Urothelium cell line (cell line): ENCODE results near the gene MUC4.
A peak's percentile ranks its signal among the peaks of the same experiment; 100 is the strongest.
"Not testable (repeated sequence)": the region's sequence is repeated elsewhere in the genome, so short reads cannot be mapped to it uniquely, and the experiment has no call there.

Source experiments
- DNase-seq: peaks from one replicate; pipeline ENCODE4 v3.0.0; 2011; ENCODE audit warnings: low spot score, mixed read lengths
- FAIRE-seq: peaks from 2 replicates; lab custom pipeline; 2011; peaks lifted over from hg19 to GRCh38; lab: Jason Lieb, UNC

MUC4 gene

DNA sequence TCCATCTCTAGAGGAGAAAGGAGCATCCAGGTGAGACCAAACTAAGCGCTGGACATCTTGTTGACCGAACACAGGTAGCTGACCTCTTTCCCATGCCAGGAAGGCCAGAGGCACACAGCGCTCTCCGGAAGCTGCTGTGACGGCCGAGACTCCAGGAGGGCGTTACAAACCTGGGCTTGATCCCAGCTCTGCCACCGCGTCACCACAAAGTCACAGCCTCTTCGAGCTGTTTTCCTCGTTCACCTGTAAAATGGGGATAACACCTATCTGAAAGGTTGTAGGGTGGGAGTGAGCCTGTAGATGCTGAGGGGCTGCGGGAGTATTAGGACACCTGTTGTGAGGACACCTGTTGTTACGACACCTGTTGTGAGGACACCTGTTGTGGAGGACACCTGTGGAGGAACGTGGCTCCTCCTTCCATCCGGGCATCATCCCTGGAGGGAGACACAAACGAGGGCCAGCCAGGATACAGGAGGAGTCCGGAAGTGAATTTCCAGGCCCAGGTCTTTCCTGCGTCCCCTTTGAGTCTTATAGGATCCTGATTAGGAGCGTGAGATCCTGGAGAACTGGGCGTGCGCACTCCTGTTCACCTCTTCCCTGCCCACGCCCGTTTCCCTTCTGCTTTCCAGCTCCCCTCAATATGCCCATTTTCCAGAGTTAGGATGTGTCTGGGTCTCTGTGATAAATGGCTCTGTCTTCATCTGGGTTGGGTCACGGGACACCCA is 2.3 kb upstream of the MUC4 start:
- DNase-seq: no peak
- FAIRE-seq: no peak

DNA sequence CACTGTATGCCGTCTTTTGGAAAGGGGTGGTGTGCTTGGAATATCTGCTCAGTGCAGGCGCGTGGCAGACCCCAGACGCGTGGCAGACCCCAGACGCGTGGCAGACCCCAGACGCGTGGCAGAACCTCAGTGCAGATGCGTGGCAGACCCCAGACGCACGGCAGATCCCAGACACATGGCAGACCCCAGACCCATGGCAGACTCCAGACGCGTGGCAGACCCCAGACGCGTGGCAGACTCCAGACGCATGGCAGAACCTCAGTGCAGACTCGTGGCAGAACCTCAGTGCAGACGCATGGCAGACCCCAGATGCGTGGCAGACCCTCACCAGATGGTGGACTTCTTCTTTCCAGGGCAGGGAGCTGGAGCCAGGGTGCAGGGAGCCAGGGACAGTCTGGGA is 637 bp upstream of the MUC4 start:
- DNase-seq (no peak), FAIRE-seq (no peak)

DNA sequence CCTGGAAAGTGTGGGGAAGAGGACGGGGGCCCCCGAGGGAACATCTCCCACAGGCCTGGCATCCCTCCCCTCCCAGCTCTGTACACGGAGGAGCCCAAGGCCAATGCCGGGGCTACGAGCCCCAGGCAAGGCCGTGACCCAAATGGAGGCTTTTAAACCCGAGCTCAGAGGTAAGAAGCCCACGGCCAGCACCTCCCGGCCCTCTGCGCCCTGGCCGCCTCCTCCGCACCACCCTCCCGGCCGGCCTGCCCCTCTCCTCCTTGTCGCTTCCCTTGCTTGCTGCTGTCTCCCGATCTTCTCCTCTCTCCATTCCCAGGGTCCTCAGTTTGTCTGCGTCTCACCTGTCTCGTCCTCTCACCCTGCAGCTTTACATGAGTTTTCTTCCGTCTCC is 1.3 kb downstream of the MUC4 start:
- DNase-seq: no peak

DNA sequence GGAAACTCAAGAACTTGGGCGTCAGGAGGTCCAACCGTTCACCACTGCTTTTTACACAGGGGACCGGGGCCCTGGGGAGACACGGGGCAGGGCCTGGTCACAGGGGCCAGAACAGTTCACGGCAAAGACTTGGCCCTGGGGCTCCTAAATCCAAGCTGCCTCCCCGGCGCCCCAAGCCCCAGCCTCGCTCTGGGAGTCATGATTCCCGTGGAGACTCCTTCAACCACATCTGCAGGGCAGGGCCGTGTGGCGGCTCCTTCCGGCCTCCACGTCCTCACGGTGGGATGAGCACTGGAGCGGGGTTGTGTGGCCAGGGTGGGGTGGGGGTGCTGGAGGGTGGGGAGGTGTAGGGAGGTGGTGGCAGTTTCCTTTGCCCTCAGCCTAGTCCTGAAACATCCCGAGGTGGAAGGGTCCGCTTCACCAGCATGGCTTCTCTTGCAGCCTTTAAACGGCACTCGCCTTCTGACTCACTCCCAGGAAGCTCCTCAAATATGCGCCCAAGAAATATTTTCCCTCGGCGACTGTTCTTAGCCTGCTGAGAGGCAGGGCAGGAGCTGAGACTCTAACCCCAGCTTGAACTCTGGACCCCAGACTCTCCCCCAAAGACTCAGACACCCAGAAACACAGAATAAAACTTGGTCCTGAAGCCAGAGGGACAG is 1.8 kb downstream of the MUC4 start:
- peak; percentile 56 for DNase-seq

More for the DNA sequence above, 1.3 kb downstream of the MUC4 start:
- FAIRE-seq: no peak

DNA sequence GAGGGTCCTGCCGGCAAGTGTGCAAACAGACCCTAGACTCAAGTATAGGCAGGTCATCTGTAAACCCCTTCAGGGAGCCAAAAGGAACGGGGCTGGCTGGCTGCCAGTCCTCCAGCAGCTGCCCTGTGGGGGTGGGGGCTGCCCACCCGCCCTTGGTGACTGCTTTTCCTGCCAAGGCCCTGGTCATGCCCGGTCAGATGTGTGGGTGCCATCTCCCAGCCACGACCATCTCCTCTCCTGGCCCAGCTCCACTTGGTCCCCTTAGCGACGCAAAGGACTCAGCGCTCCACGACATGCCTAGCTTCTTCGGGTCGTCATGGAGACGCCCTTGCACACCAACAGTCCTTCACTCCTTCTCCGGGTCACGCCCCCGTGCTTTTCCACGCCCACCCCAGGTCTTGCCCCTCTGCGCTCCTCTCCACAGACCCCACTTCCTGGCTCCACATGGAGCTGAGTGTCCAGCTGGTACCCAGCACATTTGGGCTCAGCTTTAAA is 2.4 kb downstream of the MUC4 start:
- DNase-seq (no peak), FAIRE-seq (no peak)

More for the DNA sequence above, 1.8 kb downstream of the MUC4 start:
- FAIRE-seq: no peak

DNA sequence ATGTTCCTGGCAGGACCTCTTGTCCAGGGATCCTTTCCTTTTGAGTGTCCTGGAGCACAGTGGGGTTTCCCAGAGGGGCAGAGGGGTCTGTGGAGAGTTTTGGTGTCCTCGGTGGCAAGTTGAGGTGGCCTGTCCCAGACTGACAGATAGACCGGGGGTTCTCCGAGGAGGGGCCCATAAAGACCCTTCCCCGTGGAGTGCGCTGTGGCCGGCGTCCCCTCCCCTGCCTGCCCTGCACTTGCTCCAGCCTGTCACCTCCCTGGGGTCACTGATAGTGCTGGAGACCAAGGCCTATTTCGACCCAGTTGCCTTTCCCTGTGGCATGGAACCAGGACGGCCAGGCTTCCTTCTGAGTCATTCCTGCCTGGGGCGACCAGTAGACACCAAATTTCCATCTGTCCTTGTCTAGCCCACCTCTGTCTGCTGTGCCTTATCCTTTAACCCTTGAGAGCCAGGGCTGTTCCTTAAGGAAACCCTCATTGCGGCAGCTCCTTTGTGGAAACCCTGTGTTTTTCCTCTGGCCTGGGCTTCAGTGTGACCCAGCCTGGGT is 2.9 kb downstream of the MUC4 start:
- FAIRE-seq (peak; percentile 35), DNase-seq (no peak)

DNA sequence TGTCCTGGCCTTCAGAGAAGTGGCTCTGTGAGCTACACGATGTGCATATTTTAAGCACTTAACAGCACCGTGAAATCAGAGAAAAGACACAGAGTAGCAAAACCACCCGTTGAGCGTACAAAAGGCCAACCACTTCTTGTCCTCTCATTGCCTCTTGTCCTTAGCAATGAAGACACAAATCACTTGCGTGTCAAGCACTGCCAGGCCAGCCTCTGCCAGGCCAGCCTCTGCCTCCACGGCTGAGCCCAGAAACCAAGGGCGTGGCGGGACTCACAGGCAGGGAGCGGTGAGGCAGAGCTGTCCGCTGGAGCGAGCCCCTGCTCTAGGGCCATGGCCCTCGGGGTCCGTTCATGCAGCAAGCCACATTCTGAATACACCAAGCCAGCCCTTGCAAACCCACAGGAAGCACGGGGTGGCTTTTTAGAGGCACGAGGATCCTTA is 4.0 kb downstream of the MUC4 start:
- DNase-seq: no peak
- no peak for FAIRE-seq

DNA sequence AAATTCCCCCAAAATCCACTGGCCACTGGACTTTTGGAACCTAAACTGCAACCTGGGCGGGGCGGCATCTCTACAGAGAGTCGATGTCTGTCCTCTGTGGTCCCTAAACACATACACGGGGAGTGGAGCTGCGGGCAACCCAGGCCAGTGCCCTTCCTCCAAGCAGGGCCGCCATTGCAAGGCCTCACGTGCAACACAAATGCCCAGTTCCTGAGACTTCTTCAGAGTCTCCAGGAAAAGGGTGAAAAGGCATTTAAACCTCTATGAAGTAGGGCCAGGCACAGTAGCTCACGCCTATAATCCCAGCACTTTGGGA is 4.9 kb downstream of the MUC4 start:
- no peak for DNase-seq
- no peak for FAIRE-seq

DNA sequence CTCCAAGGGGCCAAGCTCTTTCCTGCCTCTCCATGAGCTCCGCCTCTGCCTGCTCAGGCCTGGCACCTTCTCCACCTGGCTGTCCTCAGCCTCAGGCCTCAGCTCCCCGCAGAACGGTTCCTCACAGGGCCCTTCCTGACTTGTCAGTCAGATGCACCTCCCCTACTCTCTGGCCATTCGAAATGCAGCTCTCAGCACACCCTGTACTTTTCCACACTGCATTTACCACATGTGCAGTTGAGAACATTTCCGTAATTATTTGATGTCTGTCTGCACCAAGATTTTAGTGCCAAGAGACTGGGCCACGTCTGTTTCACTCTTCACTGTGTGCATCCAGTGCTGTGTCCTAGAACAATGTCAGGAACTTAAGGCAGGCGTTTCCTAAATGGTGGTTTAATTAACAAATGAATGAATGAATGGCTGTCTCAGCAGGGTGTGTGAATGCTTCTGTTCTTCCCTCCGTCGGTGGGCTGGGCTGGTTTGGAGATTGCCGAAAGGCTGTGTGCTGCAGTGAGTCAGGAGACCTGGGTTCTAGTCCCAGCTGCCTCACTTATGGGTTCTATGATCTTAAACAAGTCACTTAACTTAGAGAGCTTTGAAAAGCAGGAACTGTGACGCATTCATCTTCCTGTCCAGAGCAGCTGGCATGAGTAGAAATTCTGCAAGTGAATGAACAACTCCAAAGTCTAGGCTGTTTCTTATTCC is 5.4 kb downstream of the MUC4 start:
- FAIRE-seq (no peak), DNase-seq (no peak)

DNA sequence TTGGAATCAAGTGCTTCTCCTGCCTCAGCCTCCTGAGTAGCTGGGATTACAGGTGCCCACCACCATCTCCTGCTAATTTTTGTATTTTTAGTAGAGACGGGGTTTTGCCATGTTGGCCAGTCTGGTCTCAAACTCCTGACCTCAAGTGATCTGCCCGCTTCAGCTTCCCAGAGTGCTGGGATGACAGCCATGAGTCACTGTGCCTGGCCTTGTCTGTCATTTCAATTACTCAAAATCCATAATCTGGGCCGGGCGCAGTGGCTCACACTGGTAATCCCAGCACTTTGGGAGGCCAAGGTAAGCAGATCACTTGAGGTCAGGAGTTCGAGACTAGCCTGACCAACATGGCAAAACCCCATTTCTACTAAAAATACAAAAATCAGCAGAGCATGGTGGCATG is 6.1 kb downstream of the MUC4 start:
- not testable (repeated sequence) for DNase-seq, FAIRE-seq

DNA sequence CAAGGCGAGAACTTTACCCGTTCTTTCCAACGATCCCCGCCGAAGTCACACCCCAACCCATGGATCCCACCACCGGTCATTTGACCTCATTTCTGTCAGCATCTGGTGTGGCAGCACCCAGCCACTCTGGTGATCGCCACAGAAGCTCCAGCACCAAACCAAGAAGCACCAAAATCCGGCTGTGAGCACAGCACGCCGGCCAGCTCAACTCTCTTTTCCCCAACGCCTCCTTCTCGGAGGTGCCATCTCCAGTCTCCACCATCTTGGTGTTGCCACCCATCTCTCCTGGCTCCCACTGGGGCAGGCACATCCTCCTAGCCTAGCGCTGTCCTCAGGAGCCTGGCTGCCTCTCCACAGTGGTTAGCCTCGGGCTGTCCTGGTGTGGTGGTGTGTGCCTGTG is 6.5 kb downstream of the MUC4 start:
- DNase-seq (no peak), FAIRE-seq (no peak)

DNA sequence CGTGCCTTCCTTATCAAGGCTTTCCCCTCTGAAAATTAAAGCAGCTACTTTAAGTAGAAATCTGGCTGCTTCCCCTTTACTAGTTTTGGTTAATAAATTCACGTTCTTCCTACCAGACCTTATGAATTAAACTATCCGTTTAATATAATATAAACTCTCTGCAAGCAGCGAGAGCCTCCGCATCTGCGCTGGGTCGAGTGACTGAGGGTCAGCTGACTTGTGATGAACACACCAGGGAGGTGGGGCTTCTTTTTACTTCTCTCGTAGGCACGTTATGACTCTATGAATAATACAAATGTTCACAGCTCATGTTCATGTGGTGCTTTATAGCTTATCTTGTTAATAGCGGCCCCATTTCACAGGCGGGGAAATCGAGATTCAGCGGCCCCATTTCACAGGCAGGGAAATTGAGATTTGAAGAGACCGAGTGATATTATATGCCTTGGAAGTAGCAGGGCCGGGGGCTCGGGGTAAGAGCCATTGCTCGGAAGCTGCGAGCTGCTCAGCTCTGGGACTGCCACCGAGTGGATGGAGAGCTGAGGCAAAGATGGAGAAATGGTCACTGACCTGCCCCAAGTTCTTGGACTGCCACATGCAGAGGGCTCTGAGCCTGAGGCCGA is 8.3 kb downstream of the MUC4 start:
- DNase-seq (no peak), FAIRE-seq (no peak)

DNA sequence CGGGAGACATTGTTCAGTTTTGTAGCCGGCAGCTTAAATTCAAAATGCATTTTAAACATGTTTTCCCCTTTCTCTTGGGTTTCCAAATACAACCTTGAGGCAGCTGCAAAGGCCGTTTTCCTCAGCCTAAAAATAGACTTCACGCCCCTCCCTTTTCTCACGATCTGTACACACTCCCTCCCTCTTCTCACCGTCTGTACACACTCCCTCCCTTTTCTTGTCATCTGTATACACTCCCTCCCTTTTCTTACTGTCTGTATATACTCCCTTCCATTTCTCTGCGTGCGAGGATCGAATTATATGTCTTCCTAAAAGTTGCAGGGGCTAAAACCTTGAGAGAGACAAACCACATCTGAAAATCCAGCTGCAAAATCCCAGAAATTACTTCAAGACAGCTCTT is 8.9 kb downstream of the MUC4 start:
- FAIRE-seq: no peak
- no peak for DNase-seq

DNA sequence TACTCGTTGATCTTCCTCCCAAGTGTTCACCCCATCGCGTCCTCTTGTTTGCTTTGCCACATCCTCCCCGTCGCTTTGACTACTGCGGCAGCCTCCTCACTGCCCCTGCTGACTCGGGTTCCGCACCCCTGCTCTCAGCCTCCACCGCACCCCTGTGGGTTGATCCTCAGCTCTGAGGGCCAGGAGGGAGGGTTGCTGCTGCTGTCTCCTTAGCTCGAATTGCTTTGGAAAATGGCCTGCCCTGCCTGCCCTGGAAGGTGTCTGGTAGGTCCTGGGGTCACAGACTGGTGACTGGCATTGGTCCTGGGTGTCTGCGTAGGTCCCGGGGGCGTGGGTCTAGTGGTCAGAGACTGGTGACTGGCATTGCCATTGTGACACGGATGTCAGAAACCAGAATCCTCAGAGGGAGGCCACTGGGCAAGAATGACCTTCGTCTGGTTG is 9.4 kb downstream of the MUC4 start:
- no peak for FAIRE-seq
- no peak for DNase-seq

DNA sequence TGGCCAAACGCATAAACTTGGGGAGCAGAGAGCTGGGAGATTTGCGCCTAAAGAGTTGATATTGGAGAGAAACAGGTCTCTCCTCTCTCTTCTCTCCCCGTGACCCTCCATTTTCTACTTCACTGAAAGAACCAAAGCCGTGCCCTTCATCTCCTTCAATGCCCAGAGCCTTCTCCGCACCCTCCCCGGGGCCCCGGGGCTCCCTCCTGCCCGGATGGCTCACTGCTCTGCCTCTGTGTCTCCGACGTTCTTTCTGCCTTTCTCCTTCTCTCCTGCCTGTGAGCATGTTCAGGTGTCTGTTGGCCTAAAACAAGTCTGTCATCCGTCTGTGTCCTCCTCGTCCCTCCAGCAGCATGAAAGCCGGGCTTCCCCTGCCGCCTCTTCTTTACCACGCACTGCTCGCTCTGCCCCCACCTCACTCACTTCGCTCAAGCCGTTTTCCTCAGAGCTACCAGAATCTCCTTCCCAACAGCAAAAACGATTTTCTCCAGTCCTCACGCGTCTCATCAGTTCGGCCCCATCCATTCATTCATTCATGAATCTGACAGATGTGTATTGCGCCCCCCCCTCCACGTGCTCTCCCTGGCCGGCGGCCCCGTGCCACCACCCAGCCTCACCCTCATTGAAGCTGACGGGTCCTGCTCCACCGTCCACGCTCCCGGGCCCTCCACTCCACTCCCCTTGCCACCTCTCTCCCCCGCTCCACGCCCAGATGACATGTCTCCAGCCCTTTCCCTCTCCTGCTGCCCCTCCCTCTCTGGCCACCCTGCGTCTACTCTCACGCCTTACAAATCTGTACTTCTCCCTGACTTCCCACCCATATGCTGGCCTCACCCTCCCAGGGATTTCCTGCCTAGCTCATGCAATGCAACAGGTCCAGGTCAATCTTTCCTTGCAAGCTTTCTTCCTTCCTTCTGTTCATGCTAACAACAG is 10.2 kb downstream of the MUC4 start:
- FAIRE-seq: no peak

DNA sequence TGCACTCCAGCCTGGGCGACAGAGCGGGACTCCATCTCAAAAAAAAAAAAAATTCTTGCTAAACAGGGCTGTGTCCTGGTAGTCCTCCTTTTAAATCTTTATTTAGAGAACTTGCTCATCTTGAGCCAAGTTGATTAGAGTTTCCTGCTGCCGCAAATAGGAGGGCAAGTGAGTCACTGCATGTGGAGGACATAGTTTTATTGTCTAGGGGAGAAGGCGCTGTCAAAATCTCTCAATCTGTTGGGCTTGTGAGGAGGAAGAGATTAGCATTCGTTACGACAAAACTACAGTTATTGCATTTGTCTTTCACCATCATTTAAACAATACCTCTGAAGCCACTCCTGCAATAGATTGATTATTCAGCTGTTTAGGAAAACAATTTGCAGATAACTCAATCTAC is 11.5 kb downstream of the MUC4 start:
- DNase-seq (no peak), FAIRE-seq (no peak)

More for the DNA sequence above, 10.2 kb downstream of the MUC4 start:
- DNase-seq: no peak

DNA sequence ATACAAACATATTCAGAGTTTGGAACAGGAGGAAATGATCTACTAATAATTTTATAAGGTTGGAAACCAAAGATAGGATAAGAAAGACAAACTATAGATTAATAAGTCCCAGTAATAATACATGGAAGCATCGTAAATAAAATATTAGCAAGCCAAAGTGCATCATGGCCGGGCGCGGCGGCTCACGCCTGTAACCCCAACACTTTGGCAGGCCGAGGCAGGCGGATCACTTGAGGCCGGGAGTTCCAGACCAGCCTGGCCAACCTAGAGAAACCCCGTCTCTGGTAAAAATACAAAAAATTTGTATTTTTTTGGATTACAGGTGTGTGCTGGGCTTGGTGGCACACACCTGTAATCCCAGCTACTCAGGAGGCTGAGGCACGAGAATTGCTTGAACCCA is 14.9 kb downstream of the MUC4 start:
- DNase-seq: no peak
- FAIRE-seq: no peak

DNA sequence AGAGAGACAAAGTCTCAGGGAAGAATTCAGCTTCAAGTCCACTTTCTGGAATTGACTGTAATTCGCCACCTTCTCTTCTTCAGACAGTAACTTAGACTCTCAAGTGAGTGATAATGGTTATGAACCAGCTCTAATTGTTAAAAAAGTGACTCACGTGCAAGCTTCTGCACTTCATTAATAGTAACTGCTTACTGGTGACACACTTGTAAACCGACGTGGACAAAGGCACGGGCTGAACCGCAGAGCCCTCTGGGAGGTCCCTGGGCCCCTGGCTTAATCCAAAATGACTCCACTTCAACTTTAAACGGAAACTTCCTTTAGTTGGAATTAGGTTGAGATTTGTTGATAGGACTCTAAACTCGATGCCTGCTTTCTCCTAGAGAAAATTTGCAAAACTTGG is 17.0 kb downstream of the MUC4 start:
- DNase-seq (no peak), FAIRE-seq (no peak)

DNA sequence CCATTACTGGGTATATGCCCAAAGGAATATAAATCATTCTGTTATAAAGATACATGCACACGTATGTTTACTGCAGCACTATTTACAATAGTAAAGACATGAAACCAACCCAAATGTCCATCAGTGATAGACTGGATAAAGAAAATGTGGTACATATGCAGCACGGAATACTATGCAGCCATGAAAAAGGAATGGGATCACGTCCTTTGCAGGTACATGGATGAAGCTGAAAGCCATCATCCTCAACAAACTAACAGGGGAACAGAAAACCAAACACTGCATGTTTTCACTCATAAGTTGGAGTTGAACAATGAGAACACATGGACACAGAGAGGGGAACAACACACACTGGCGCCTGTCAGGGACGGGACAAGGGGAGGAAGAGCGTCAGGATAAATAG is 19.1 kb downstream of the MUC4 start:
- not testable (repeated sequence) for FAIRE-seq

DNA sequence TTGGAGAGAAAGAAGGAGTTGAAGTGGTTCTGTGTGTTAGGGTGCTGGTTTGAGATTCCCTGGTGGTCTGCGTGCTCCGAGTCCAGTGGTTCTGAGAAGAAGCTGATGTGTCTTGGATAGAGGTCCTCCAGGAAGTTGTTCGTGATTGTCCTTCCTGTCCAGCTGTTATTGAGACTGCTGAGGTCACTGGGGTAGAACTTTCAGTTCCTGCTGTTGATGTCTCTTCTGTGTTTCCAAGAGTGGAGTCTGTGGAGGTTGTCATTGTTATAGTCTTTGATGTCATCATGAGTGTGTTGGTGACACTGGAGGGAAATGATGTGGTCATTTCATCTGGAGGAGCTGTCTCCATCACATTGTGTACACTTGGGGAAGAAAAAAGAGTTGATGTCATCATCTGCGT is 20.8 kb downstream of the MUC4 start:
- FAIRE-seq (no peak), DNase-seq (no peak)

More for the DNA sequence above, 19.1 kb downstream of the MUC4 start:
- not testable (repeated sequence) for DNase-seq
